Glutamatergic neuron (in vitro differentiated cells): Measurements from ENCODE around the gene DHRS13. TPM values are rescaled to one million over a fixed set of nuclear protein-coding genes. Genes with fewer than 3 reads are reported as not detected.
A peak's percentile ranks its signal among the peaks of the same experiment; 100 is the strongest.
"Not testable (repeated sequence)": the region's sequence is repeated elsewhere in the genome, so short reads cannot be mapped to it uniquely, and the experiment has no call there.

Experiments
- DNase-seq: peaks from one replicate; pipeline ENCODE4 v3.0.0; 2022
- H3K27ac Mint-ChIP-seq: one replicate; pipeline ENCODE4 v1.8.0; 2020; ENCODE audit warnings: mild to moderate bottlenecking, mixed read lengths, inconsistent platforms; ENCODE audit not compliant: unreplicated experiment
- H3K27me3 Mint-ChIP-seq: one replicate; pipeline ENCODE4 v1.8.0; 2020; ENCODE audit warnings: mild to moderate bottlenecking, moderate library complexity, mixed read lengths, inconsistent platforms; ENCODE audit not compliant: unreplicated experiment
- H3K36me3 Mint-ChIP-seq: one replicate; pipeline ENCODE4 v1.8.0; 2020; ENCODE audit warnings: mild to moderate bottlenecking, mixed read lengths, inconsistent platforms; ENCODE audit not compliant: unreplicated experiment
- H3K4me1 Mint-ChIP-seq: one replicate; pipeline ENCODE4 v1.8.0; 2020; ENCODE audit warnings: mild to moderate bottlenecking, low read depth, mixed read lengths, inconsistent platforms; ENCODE audit not compliant: unreplicated experiment
- H3K4me3 Mint-ChIP-seq: one replicate; pipeline ENCODE4 v1.8.0; 2020; ENCODE audit warnings: mild to moderate bottlenecking, mixed read lengths, inconsistent platforms; ENCODE audit not compliant: unreplicated experiment
- H3K9me3 Mint-ChIP-seq: one replicate; pipeline ENCODE4 v1.8.0; 2020; ENCODE audit warnings: mild to moderate bottlenecking, moderate library complexity, mixed read lengths, inconsistent platforms; ENCODE audit not compliant: unreplicated experiment
- total RNA-seq: library from RNA; stranded (reverse); fragmentation: NEBNext Ultra II Directional; extraction: Animal tissue kit (Norgen Biotek cat#: 25700); gene quantifications from one replicate; pipeline ENCODE4 v1.2.1, GENCODE V29; 2021; ENCODE audit not compliant: unreplicated experiment
- TF ChIP-seq, protein P1 (sequence below): fragments of 200-600 bp; sonication (generic); IDR thresholded peaks from one replicate; pipeline ENCODE4 v1.5.0; 2021; ENCODE audit not compliant: partially characterized antibody, unreplicated experiment

The DHRS13 gene
- total RNA-seq, 1 donor from 2014 or later, result 17.0 TPM

DNA sequence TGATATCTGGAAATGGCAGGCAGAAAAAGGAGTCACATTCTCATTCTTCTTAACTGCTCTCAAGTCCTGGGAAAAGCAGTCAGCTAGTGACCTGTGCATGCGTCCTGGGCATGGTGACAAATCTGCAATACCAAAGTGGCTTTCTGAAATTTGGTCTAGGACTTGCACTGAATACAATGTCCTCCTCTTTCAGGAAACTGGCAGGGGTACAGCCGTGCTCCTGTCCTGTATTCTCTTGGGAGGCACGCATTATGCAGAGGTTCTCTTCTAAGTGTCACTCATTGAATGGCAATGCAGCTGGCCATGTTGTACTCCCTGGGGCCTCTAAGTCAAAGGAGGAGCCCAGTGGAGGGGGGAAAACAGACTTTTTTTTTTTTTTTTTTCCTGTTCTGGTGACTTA lies 37.8 kb upstream of the DHRS13 start:
- Mint-ChIP-seq H3K4me1 (peaks cover 48% of the 10 kb centered on the region), H3K27me3 (peaks cover 3% of the 10 kb centered on the region), H3K27ac (peak overlapping the region; percentile 62), H3K4me3 (peak overlapping the region; percentile 66), H3K36me3 (no peaks in the 10 kb centered on the region), H3K9me3 (peaks cover 2% of the 10 kb centered on the region)
- DNase-seq, result peak; percentile 27
- TF ChIP-seq, protein P1, sequence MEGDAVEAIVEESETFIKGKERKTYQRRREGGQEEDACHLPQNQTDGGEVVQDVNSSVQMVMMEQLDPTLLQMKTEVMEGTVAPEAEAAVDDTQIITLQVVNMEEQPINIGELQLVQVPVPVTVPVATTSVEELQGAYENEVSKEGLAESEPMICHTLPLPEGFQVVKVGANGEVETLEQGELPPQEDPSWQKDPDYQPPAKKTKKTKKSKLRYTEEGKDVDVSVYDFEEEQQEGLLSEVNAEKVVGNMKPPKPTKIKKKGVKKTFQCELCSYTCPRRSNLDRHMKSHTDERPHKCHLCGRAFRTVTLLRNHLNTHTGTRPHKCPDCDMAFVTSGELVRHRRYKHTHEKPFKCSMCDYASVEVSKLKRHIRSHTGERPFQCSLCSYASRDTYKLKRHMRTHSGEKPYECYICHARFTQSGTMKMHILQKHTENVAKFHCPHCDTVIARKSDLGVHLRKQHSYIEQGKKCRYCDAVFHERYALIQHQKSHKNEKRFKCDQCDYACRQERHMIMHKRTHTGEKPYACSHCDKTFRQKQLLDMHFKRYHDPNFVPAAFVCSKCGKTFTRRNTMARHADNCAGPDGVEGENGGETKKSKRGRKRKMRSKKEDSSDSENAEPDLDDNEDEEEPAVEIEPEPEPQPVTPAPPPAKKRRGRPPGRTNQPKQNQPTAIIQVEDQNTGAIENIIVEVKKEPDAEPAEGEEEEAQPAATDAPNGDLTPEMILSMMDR, result no peak

- H3K27ac Mint-ChIP-seq, result peak overlapping the region; percentile 69
- DNase-seq, result no peak
- TF ChIP-seq, protein P1, result no peak
- peaks cover 1% of the 10 kb centered on the region for H3K9me3 Mint-ChIP-seq
- H3K4me3 Mint-ChIP-seq, result peak overlapping the region; percentile 66
- H3K4me1 Mint-ChIP-seq, result peaks cover 46% of the 10 kb centered on the region
- H3K36me3 Mint-ChIP-seq, result no peaks in the 10 kb centered on the region
- peaks cover 3% of the 10 kb centered on the region for H3K27me3 Mint-ChIP-seq
Observed at GRCh38 chr17:28940142-28940541, 37.3 kb upstream of the DHRS13 start.

- Mint-ChIP-seq H3K4me1 (peaks cover 41% of the 10 kb centered on the region), H3K36me3 (no peaks in the 10 kb centered on the region), H3K27me3 (peaks cover 3% of the 10 kb centered on the region), H3K27ac (peak overlapping the region; percentile 36), H3K4me3 (no peak overlapping the region), H3K9me3 (no peaks in the 10 kb centered on the region)
- no peak for DNase-seq
- TF ChIP-seq, protein P1, result no peak
Observed at GRCh38 chr17:28938552-28938951, 35.7 kb upstream of the DHRS13 start.

GRCh38 chr17:28937044-28937729 lies 34.3 kb upstream of the DHRS13 start:
- TF ChIP-seq, protein P1, result no peak
- no peak for DNase-seq
- H3K4me3 Mint-ChIP-seq, result peak overlapping the region; percentile 55
- no peak overlapping the region for H3K27ac Mint-ChIP-seq
- H3K4me1 Mint-ChIP-seq, result peaks cover 40% of the 10 kb centered on the region
- H3K36me3 Mint-ChIP-seq, result no peaks in the 10 kb centered on the region
- no peaks in the 10 kb centered on the region for H3K9me3 Mint-ChIP-seq
- peaks cover 3% of the 10 kb centered on the region for H3K27me3 Mint-ChIP-seq

GRCh38 chr17:28935744-28936460 lies 33.0 kb upstream of the DHRS13 start:
- no peak for DNase-seq
- H3K9me3 Mint-ChIP-seq, result no peaks in the 10 kb centered on the region
- TF ChIP-seq, protein P1, result no peak
- H3K36me3 Mint-ChIP-seq, result no peaks in the 10 kb centered on the region
- H3K27ac Mint-ChIP-seq, result peak overlapping the region; percentile 45
- H3K4me1 Mint-ChIP-seq, result peaks cover 36% of the 10 kb centered on the region
- peak overlapping the region; percentile 22 for H3K4me3 Mint-ChIP-seq
- H3K27me3 Mint-ChIP-seq, result peaks cover 3% of the 10 kb centered on the region

DNA sequence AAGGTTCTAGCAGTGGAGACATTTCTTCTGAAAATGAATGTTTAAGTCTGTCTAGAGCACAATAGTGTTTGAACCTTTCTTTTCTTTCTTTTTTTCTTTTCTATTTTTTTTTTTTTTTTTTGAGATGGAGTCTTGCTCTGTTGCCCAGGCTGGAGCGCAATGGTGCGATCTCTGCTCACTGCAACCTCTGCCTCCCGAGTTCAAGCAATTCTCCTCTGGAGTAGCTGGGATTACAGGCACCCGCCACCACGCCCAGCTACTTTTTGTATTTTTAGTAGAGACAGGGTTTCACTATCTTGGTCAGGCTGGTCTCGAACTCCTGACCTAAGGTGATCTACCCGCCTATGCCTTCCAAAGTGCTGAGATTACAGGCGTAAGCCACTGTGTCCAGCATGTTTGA lies 31.6 kb upstream of the DHRS13 start:
- H3K9me3 Mint-ChIP-seq, H3K27me3 Mint-ChIP-seq, H3K36me3 Mint-ChIP-seq, H3K27ac Mint-ChIP-seq, H3K4me3 Mint-ChIP-seq, DNase-seq: not testable (repeated sequence)
- H3K4me1 Mint-ChIP-seq, result peaks cover 27% of the 10 kb centered on the region
